ENCODE data around the gene MST1. TPM values are rescaled to one million over a fixed set of nuclear protein-coding genes. Genes with fewer than 3 reads are reported as not detected.

MST1 gene
- total RNA-seq, 1 experiment from 2014 or later, result 13.8 TPM

GRCh38 chr3:49667701-49668413 is 21.4 kb downstream of the MST1 start:
- H3K27me3 Mint-ChIP-seq (ENCODE audit: low read depth), result no peaks in the 10 kb centered on the region
- H3K9me3 Mint-ChIP-seq, result no peaks in the 10 kb centered on the region
- peaks cover 27% of the 10 kb centered on the region for H3K4me1 Mint-ChIP-seq
- H3K4me3 Mint-ChIP-seq, result no peak overlapping the region
- H3K27ac Mint-ChIP-seq, result peak overlapping the region; percentile 21; the same call in 1 of the 2 replicates
- ChIA-PET POLR2A (no interaction called here), CTCF (interaction anchor here (5.8 kb wide), 1 partner anchor 128 kb away, joined by 69 read pairs; no protein-coding TSS in a partner anchor)
- no peak for DNase-seq (ENCODE audit: low spot score)
- no peaks in the 10 kb centered on the region for H3K36me3 Mint-ChIP-seq
- no peak for ATAC-seq
- TF ChIP-seq ZMAT4 (CRISPR knock-in tag; IDR thresholded peaks at IDR 0.05) (no peak), ZSCAN18 (CRISPR knock-in tag; IDR thresholded peaks at IDR 0.05) (no peak), MAX (CRISPR knock-in tag; IDR thresholded peaks at IDR 0.05) (no peak), ESRRA (CRISPR knock-in tag; IDR thresholded peaks at IDR 0.05; ENCODE audit: borderline replicate concordance) (no peak), PRDM15 (CRISPR knock-in tag; IDR thresholded peaks at IDR 0.05) (no peak), ATF6 (CRISPR knock-in tag; IDR thresholded peaks at IDR 0.05) (no peak), ZNF317 (CRISPR knock-in tag; IDR thresholded peaks at IDR 0.05; ENCODE audit: borderline replicate concordance, low read depth) (no peak), GTF2I (CRISPR knock-in tag; conservative IDR thresholded peaks at IDR 0.05) (no peak), ERG (CRISPR knock-in tag; IDR thresholded peaks at IDR 0.05) (no peak), FOXJ3 (CRISPR knock-in tag; IDR thresholded peaks at IDR 0.05; ENCODE audit: borderline replicate concordance) (no peak), E2F4 (CRISPR knock-in tag; IDR thresholded peaks at IDR 0.05; ENCODE audit: borderline replicate concordance, low read depth) (no peak), ZBTB21 (CRISPR knock-in tag; IDR thresholded peaks at IDR 0.05; ENCODE audit: borderline replicate concordance) (no peak), JAZF1 (CRISPR knock-in tag; IDR thresholded peaks at IDR 0.05) (no peak), FOXK1 (CRISPR knock-in tag; IDR thresholded peaks at IDR 0.05) (no peak), CTCF (IDR thresholded peaks at IDR 0.05) (no peak), ELF4 (CRISPR knock-in tag; IDR thresholded peaks at IDR 0.05; ENCODE audit: low read depth) (no peak), ZNF512 (CRISPR knock-in tag; IDR thresholded peaks at IDR 0.05; ENCODE audit: borderline replicate concordance) (no peak)

Data from WTC11 (cell line).